Fibroblast of the aortic adventitia (primary cell): ENCODE data around the gene PNCK. TPM values are rescaled to one million over a fixed set of nuclear protein-coding genes. Genes with fewer than 3 reads are reported as not detected.
"Not testable (repeated sequence)": the region's sequence is repeated elsewhere in the genome, so short reads cannot be mapped to it uniquely, and the experiment has no call there.

ENCODE experiments used
- DNase-seq: peaks from one replicate; pipeline ENCODE4 v3.0.0-alpha.2; 2010; ENCODE audit warnings: low read depth
- H3K4me3 ChIP-seq: 2 replicates; pipeline ENCODE4 v1.5.1; 2011; ENCODE audit warnings: low read depth, mild to moderate bottlenecking, control low read depth, low read length, moderate library complexity
- CTCF ChIP-seq: IDR thresholded peaks from 2 replicates; pipeline ENCODE4 v1.5.1; 2011; ENCODE audit warnings: mild to moderate bottlenecking, low read length, control low read depth, inconsistent platforms; ENCODE audit not compliant: insufficient read depth
- total RNA-seq: library from RNA; depleted of rRNA; stranded (reverse); fragments of >200 nt; gene quantifications from 2 replicates; pipeline ENCODE4 v1.2.3, GENCODE V29; 2012; ENCODE audit warnings: low replicate concordance

The PNCK gene
- total RNA-seq, 1 donor: not detected

- H3K4me3 ChIP-seq: no peak overlapping the region
- TF ChIP-seq CTCF: no peak
- DNase-seq: no peak
Observed at GRCh38 chrX:153697924-153698865, 24.6 kb upstream of the PNCK start.

GRCh38 chrX:153696986-153697722, 23.5 kb upstream of the PNCK start:
- DNase-seq, H3K4me3 ChIP-seq: not testable (repeated sequence)

- DNase-seq, H3K4me3 ChIP-seq: not testable (repeated sequence)
Observed at GRCh38 chrX:153696538-153696937, 22.9 kb upstream of the PNCK start.

GRCh38 chrX:153696100-153696499, 22.5 kb upstream of the PNCK start:
- no peak for DNase-seq
- no peak overlapping the region for H3K4me3 ChIP-seq
- TF ChIP-seq CTCF: no peak

- no peak overlapping the region for H3K4me3 ChIP-seq
- no peak for DNase-seq
- no peak for TF ChIP-seq CTCF
Observed at GRCh38 chrX:153694687-153695270, 21.2 kb upstream of the PNCK start.

- not testable (repeated sequence) for H3K4me3 ChIP-seq, DNase-seq
Observed at GRCh38 chrX:153694256-153694655, 20.6 kb upstream of the PNCK start.

GRCh38 chrX:153693216-153694086, 19.8 kb upstream of the PNCK start:
- H3K4me3 ChIP-seq: no peak overlapping the region
- DNase-seq: no peak
- TF ChIP-seq CTCF: no peak
